GM18511 (cell line): Measurements from ENCODE around the gene SOX3.

ENCODE experiments used
- ATAC-seq: cut with Tn5 transposase; IDR thresholded peaks from one replicate; pipeline ENCODE4 v1.9.1; 2021; ENCODE audit warnings: mild to moderate bottlenecking, moderate library complexity; ENCODE audit not compliant: unreplicated experiment

The SOX3 gene

GRCh38 chrX:140504371-140505324 lies at the start of gene SOX3:
SOX3 (minus strand) TSS chrX:140505069; CDS start chrX:140505060, 9 bp downstream.
- ATAC-seq: no peak

- no peak for ATAC-seq
These were observed 44.1 kb upstream of the SOX3 start for GRCh38 chrX:140548985-140549384.

GRCh38 chrX:140526171-140526570 lies 21.3 kb upstream of the SOX3 start:
- no peak for ATAC-seq

- ATAC-seq: no peak
These were observed 20.6 kb upstream of the SOX3 start for GRCh38 chrX:140525448-140525847.

GRCh38 chrX:140524556-140524955 lies 19.7 kb upstream of the SOX3 start:
- no peak for ATAC-seq

GRCh38 chrX:140521393-140521792 lies 16.5 kb upstream of the SOX3 start:
- ATAC-seq: no peak

- no peak for ATAC-seq
These were observed 9.7 kb upstream of the SOX3 start for GRCh38 chrX:140514554-140514953.

- ATAC-seq: no peak
These were observed 6.0 kb upstream of the SOX3 start for GRCh38 chrX:140510895-140511295.

GRCh38 chrX:140510306-140510676 lies 5.4 kb upstream of the SOX3 start:
- no peak for ATAC-seq

- ATAC-seq: no peak
These were observed 4.8 kb upstream of the SOX3 start for GRCh38 chrX:140509468-140510305.

GRCh38 chrX:140508958-140509357 lies 4.1 kb upstream of the SOX3 start:
- no peak for ATAC-seq

GRCh38 chrX:140507982-140508305 lies 3.1 kb upstream of the SOX3 start:
- ATAC-seq: no peak

- ATAC-seq: no peak
These were observed 2.5 kb upstream of the SOX3 start for GRCh38 chrX:140507223-140507981.

- no peak for ATAC-seq
These were observed 810 bp upstream of the SOX3 start for GRCh38 chrX:140505421-140506337.

- no peak for ATAC-seq
These were observed 1.0 kb downstream of the SOX3 start for GRCh38 chrX:140503714-140504351.

- no peak for ATAC-seq
These were observed 1.6 kb downstream of the SOX3 start for GRCh38 chrX:140503238-140503601.

GRCh38 chrX:140502491-140503237 lies 2.2 kb downstream of the SOX3 start:
- no peak for ATAC-seq

- no peak for ATAC-seq
These were observed 2.9 kb downstream of the SOX3 start for GRCh38 chrX:140501940-140502468.

GRCh38 chrX:140501321-140501720 lies 3.5 kb downstream of the SOX3 start:
- no peak for ATAC-seq
